ENCODE results near the gene RAI1.
A peak's percentile ranks its signal among the peaks of the same experiment; 100 is the strongest.

The RAI1 gene

GRCh38 chr17:17823433-17824118 lies 142.3 kb downstream of the RAI1 start:
- peak overlapping the region; percentile 96 for H3K27ac ChIP-seq
- TF ChIP-seq, protein P1, sequence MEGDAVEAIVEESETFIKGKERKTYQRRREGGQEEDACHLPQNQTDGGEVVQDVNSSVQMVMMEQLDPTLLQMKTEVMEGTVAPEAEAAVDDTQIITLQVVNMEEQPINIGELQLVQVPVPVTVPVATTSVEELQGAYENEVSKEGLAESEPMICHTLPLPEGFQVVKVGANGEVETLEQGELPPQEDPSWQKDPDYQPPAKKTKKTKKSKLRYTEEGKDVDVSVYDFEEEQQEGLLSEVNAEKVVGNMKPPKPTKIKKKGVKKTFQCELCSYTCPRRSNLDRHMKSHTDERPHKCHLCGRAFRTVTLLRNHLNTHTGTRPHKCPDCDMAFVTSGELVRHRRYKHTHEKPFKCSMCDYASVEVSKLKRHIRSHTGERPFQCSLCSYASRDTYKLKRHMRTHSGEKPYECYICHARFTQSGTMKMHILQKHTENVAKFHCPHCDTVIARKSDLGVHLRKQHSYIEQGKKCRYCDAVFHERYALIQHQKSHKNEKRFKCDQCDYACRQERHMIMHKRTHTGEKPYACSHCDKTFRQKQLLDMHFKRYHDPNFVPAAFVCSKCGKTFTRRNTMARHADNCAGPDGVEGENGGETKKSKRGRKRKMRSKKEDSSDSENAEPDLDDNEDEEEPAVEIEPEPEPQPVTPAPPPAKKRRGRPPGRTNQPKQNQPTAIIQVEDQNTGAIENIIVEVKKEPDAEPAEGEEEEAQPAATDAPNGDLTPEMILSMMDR (conservative IDR thresholded peaks at IDR 0.05): no peak
- no peak for TF ChIP-seq ZFX (IDR thresholded peaks at IDR 0.05)

- peak overlapping the region; percentile 96 for H3K27ac ChIP-seq
- no peak for TF ChIP-seq ZFX (IDR thresholded peaks at IDR 0.05)
- TF ChIP-seq, protein P1 (conservative IDR thresholded peaks at IDR 0.05): no peak
Observed at GRCh38 chr17:17824119-17824782, 143.0 kb downstream of the RAI1 start.

DNA sequence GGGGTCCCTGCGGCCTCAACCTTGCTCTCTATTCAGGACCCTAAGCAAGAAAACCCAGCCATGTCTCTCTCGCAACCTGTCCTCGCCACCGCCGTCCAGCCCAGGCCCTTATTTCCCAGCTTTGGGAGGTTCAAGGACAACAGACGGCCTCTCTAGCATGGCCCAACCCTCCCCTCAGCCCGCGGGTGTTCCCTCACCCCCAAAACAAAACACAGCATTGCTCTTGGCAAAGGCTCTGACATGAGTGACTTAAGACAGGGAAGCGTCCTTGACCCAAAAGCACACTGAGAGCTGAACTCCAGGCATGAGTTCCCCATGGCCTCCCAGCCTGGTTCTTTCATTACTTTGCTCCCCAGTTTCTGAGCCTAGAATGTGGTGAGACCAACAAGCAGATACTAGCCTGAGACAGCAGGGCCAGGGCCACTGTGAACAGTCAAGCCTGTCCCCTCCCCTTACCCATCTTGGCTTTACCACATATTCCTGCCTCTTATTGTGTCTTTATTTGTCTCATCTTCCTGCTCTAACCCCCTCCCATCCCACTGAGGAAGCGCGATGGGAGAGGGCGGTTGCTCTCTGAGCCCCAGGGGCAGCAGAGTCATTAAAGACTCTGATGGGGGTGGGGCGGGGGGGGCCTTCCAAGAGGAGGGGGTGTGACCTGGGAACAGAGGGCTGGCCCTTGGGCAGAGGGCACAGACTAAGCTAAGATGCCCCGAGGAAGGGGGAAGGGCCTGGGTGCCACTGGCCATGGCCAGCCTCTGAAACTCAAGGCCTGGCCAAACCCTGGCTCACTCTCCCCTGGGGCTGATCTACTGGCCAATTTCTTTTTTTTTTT lies 143.7 kb downstream of the RAI1 start:
- H3K27ac ChIP-seq: peak overlapping the region; percentile 96
- TF ChIP-seq, protein P1 (conservative IDR thresholded peaks at IDR 0.05): no peak
- no peak for TF ChIP-seq ZFX (IDR thresholded peaks at IDR 0.05)

DNA sequence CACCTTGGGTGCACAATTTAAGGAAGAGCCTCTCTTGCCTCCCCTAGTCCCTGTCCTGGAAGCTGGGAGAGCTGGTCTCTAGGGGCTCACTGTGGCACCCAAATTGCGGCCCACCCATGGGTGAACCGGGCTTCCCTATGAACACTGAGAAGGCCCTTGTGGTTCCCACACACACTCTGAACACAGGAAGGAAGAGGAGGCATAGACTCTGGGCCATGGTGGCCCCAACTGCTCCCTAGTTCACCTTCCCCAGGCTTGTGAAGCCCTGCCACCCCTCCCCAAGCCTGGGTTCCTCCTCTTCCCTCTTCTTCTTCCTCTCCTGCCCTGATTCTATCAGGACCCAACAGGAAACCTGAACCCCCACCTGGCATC lies 145.1 kb downstream of the RAI1 start:
- TF ChIP-seq, protein P1 (conservative IDR thresholded peaks at IDR 0.05): no peak
- TF ChIP-seq ZFX (IDR thresholded peaks at IDR 0.05): no peak
- H3K27ac ChIP-seq: peak overlapping the region; percentile 96

- H3K27ac ChIP-seq: peak overlapping the region; percentile 96
- TF ChIP-seq, protein P1 (conservative IDR thresholded peaks at IDR 0.05): no peak
- TF ChIP-seq ZFX (IDR thresholded peaks at IDR 0.05): no peak
Observed at GRCh38 chr17:17826942-17827785, 145.9 kb downstream of the RAI1 start.

- H3K27ac ChIP-seq: peak overlapping the region; percentile 96
- TF ChIP-seq ZFX (IDR thresholded peaks at IDR 0.05): no peak
- TF ChIP-seq, protein P1 (conservative IDR thresholded peaks at IDR 0.05): no peak
Observed at GRCh38 chr17:17827826-17828621, 146.8 kb downstream of the RAI1 start.

Measured in C4-2B (cell line).